ENCODE data around the gene NUP43. TPM values are rescaled to one million over a fixed set of nuclear protein-coding genes. Genes with fewer than 3 reads are reported as not detected.

The NUP43 gene, protein sequence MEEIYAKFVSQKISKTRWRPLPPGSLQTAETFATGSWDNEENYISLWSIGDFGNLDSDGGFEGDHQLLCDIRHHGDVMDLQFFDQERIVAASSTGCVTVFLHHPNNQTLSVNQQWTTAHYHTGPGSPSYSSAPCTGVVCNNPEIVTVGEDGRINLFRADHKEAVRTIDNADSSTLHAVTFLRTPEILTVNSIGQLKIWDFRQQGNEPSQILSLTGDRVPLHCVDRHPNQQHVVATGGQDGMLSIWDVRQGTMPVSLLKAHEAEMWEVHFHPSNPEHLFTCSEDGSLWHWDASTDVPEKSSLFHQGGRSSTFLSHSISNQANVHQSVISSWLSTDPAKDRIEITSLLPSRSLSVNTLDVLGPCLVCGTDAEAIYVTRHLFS
- 10 to 100 TPM; 28.7 to 33.8 TPM for total RNA-seq
- 10 to 100 TPM; 40.9 to 49.6 (median 47.6) TPM for polyA plus RNA-seq (ENCODE audit: insufficient read length in 6 of 6)
- long read RNA-seq, donor 1, transcript NUP43-201 (8 exons, 3,874 nt): major isoform, 9 of 48 reads
- long read RNA-seq, donor 1, partial matches to known transcripts: 38 of 48 reads
- long read RNA-seq, donor 1, other reads (novel, unspliced or antisense): 0 of 48 reads
- long read RNA-seq, donor 2, transcript NUP43-201 (8 exons, 3,874 nt): major isoform, 6 of 8 reads
- long read RNA-seq, donor 2, partial matches to known transcripts: 0 of 8 reads
- long read RNA-seq, donor 2, other reads (novel, unspliced or antisense): 0 of 8 reads
- long read RNA-seq, donor 3, transcript NUP43-201 (8 exons, 3,874 nt): major isoform, 6 of 6 reads
- long read RNA-seq, donor 3, partial matches to known transcripts: 0 of 6 reads
- long read RNA-seq, donor 3, other reads (novel, unspliced or antisense): 0 of 6 reads
- long read RNA-seq, donor 4, partial matches to known transcripts: 0 of 7 reads
- long read RNA-seq, donor 4, other reads (novel, unspliced or antisense): 3 of 7 reads
- long read RNA-seq, donor 5, partial matches to known transcripts: 5 of 10 reads
- long read RNA-seq, donor 5, other reads (novel, unspliced or antisense): 0 of 10 reads
- long read RNA-seq, donor 6, partial matches to known transcripts: 0 of 4 reads
- long read RNA-seq, donor 6, other reads (novel, unspliced or antisense): 0 of 4 reads
- long read RNA-seq, donor 7, partial matches to known transcripts: 0 of 2 reads
- long read RNA-seq, donor 7, other reads (novel, unspliced or antisense): 0 of 2 reads
- long read RNA-seq, donor 8, transcript NUP43-201 (8 exons, 3,874 nt): major isoform, 6 of 6 reads
- long read RNA-seq, donor 8, partial matches to known transcripts: 0 of 6 reads
- long read RNA-seq, donor 8, other reads (novel, unspliced or antisense): 0 of 6 reads
- long read RNA-seq, donor 9: 0 reads
- long read RNA-seq, donor 10, partial matches to known transcripts: 1 of 3 reads
- long read RNA-seq, donor 10, other reads (novel, unspliced or antisense): 0 of 3 reads
- long read RNA-seq, donor 11, transcript NUP43-201 (8 exons, 3,874 nt): major isoform, 5 of 5 reads
- long read RNA-seq, donor 11, partial matches to known transcripts: 0 of 5 reads
- long read RNA-seq, donor 11, other reads (novel, unspliced or antisense): 0 of 5 reads
- long read RNA-seq, donor 12, partial matches to known transcripts: 0 of 4 reads
- long read RNA-seq, donor 12, other reads (novel, unspliced or antisense): 0 of 4 reads

DNA sequence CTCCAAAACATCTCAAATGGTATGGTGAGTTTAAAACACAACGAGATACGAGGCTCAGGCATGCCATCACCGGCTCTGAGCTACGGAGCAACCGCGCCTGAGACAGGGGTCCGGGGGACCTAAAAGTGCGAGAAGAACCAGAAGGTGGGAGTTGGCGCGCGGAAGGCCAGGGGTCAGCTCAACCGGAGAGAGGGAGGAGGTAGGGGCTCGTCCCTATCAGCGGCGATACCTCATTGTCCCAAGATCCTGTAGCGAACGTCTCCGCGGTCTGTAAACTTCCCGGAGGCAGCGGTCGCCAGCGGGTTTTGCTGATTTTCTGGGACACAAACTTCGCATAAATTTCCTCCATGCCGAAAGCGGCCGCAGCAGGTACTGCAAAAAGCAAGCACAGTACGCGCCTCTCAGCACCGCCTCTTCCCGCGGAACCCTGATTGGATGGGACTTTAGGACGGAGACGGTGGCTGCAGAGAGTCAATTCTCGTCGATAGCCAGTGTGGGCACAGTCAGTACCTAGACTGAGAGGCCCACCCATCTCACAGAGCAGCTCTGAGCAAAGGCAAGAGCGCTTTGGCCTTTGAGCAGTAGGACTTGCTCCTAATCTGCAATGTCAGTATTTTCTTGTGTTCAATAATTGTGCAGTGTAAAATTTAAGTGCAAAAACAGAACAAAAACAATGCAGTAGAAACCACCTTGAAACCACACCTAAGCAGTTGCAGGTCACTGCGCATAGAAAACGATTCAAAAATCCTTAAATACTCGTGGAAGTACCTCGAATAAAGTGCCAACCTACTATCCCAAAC is at the start of gene NUP43:
Gene NUP43 (minus strand): TSS at position 383 of the 800 bp plus-strand sequence. CDS start 34 bp downstream, at position 349.
- Histone ChIP-seq H3K36me3 (peaks cover 4 to 21% of the 10 kb centered on the region in 2 donors), H3K4me1 (peaks cover 5 to 37% of the 10 kb centered on the region in 2 donors), H3K9me3 (no peaks in the 10 kb centered on the region), H3K4me3 (peak within 1 kb of the TSS; percentile 69 to 81), H3K27ac (peak within 1 kb of the TSS; percentile 65 to 73), H3K27me3 (no peaks in the 10 kb centered on the region)
- DNase-seq (peak; percentile 91 to 93 (median 92)), ATAC-seq (peak; percentile 72)
- TF ChIP-seq, protein P1, sequence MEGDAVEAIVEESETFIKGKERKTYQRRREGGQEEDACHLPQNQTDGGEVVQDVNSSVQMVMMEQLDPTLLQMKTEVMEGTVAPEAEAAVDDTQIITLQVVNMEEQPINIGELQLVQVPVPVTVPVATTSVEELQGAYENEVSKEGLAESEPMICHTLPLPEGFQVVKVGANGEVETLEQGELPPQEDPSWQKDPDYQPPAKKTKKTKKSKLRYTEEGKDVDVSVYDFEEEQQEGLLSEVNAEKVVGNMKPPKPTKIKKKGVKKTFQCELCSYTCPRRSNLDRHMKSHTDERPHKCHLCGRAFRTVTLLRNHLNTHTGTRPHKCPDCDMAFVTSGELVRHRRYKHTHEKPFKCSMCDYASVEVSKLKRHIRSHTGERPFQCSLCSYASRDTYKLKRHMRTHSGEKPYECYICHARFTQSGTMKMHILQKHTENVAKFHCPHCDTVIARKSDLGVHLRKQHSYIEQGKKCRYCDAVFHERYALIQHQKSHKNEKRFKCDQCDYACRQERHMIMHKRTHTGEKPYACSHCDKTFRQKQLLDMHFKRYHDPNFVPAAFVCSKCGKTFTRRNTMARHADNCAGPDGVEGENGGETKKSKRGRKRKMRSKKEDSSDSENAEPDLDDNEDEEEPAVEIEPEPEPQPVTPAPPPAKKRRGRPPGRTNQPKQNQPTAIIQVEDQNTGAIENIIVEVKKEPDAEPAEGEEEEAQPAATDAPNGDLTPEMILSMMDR (IDR thresholded peaks at IDR 0.05): peak; percentile 53 to 92
- intact Hi-C loops (cut with DNase I): no loop called here

DNA sequence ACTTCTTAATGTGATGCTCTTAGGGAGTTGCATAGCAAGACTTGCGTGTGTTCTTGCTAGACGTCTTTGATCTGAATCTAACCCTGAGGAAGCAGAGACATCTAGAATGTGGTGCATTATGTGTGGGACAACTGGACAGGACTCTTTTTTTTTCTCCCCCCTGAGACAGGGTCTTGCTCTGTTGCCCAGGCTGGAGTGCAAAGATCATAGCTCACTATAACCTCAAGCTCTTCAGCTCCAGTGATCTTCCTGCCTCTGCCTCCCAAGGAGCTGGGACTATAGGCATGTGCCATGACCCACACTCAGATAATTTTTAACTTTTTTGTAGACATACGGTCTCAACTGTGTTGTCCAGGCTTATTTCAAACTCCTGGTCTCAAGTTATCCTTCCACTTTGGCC is 37.2 kb upstream of the NUP43 start:
- DNase-seq (no peak), ATAC-seq (no peak)
- no peaks in the 10 kb centered on the region for H3K27me3 ChIP-seq
- no peaks in the 10 kb centered on the region for H3K9me3 ChIP-seq
- TF ChIP-seq, protein P1 (IDR thresholded peaks at IDR 0.05): no peak
- no peak overlapping the region for H3K27ac ChIP-seq
- H3K36me3 ChIP-seq: peaks cover 0 to 32% of the 10 kb centered on the region in 2 donors
- intact Hi-C loops (cut with DNase I): no loop called here
- no peak overlapping the region for H3K4me3 ChIP-seq
- no peaks in the 10 kb centered on the region for H3K4me1 ChIP-seq

DNA sequence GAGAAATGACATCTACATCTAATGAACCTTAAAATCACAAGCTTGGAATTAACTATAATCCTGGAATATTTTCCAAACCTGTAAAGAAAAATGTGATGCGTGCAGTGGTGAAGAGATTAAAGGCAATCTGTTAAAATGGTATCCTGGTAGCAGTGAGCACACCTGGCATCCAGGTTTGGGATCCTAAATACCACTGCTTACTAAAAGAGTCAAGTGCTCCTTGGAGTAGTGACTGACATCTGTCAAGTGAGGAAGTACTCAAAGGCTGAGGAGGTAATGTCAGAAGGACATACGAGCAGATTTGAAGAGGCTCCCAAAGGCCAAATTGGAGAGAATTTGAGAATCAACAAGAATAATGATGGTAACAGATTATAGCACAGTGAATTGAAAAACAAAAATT is 36.0 kb upstream of the NUP43 start:
- TF ChIP-seq, protein P1 (IDR thresholded peaks at IDR 0.05): no peak
- H3K27me3 ChIP-seq: no peaks in the 10 kb centered on the region
- no peaks in the 10 kb centered on the region for H3K9me3 ChIP-seq
- no peak overlapping the region for H3K4me3 ChIP-seq
- DNase-seq: no peak
- H3K36me3 ChIP-seq: peaks cover 0 to 41% of the 10 kb centered on the region in 2 donors
- intact Hi-C loops (cut with DNase I): no loop called here
- H3K4me1 ChIP-seq: no peaks in the 10 kb centered on the region
- peak; percentile 73 for ATAC-seq
- H3K27ac ChIP-seq: no peak overlapping the region

DNA sequence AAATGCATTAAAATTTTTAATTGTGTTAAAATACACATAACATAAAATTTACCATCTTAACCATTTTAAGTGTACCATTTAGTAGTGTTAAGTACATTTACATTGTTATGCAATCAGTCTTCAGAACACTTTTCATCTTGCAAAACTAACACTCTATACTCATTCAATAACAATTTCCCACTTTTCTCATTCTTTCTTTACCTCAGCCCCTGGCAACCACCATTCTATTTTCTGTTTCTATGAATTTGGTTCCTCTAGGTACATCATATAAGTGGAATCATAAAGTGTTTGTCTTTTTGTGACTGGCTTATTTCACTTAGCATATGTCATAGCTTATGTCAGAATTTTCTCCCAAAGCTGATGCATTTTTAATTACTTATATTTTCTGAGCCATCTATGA is 35.4 kb upstream of the NUP43 start:
- no peak for DNase-seq
- peak; percentile 67 for ATAC-seq
- intact Hi-C loops (cut with DNase I): no loop called here
- Histone ChIP-seq H3K4me3 (no peak overlapping the region), H3K36me3 (peaks cover 0 to 46% of the 10 kb centered on the region in 2 donors), H3K27ac (no peak overlapping the region), H3K4me1 (no peaks in the 10 kb centered on the region), H3K9me3 (no peaks in the 10 kb centered on the region), H3K27me3 (no peaks in the 10 kb centered on the region)
- TF ChIP-seq, protein P1 (IDR thresholded peaks at IDR 0.05): no peak

Data from left lung (tissue), 14 donors.